Activated CD4-positive, alpha-beta memory T cell treated with anti-CD3 and anti-CD28 coated beads, Interleukin-2, amount 10 ng/mL, durations not matched to agents 7 days and 5 days (primary cell): ENCODE results near the gene CCDC54. TPM values are rescaled to one million over a fixed set of nuclear protein-coding genes. Genes with fewer than 3 reads are reported as not detected.
"Not testable (repeated sequence)": the region's sequence is repeated elsewhere in the genome, so short reads cannot be mapped to it uniquely, and the experiment has no call there.

Experiments
- CTCF ChIA-PET: fragments of 350-600 bp; sonication (Branson Sonifier 250); formaldehyde crosslinking; loops from one replicate; lab custom pipeline; 2021; ENCODE audit warnings: antibody characterized with exemption, inconsistent platforms; lab: Charles Lee
- POLR2A ChIA-PET: fragments of 350-600 bp; sonication (Branson Sonifier 250); formaldehyde crosslinking; loops from one replicate; lab custom pipeline; 2021; ENCODE audit warnings: antibody characterized with exemption; lab: Charles Lee
- DNase-seq: peaks from one replicate; pipeline ENCODE4 v3.0.0-alpha.2; 2020
- H3K27ac Mint-ChIP-seq: one replicate; pipeline ENCODE4 v1.8.0; 2021; ENCODE audit warnings: mild to moderate bottlenecking, mixed read lengths
- H3K27me3 Mint-ChIP-seq: one replicate; pipeline ENCODE4 v1.8.0; 2021; ENCODE audit warnings: mixed read lengths
- H3K36me3 Mint-ChIP-seq: one replicate; pipeline ENCODE4 v1.8.0; 2021; ENCODE audit warnings: low read depth, mixed read lengths
- H3K4me1 Mint-ChIP-seq: one replicate; pipeline ENCODE4 v1.8.0; 2021; ENCODE audit warnings: mixed read lengths
- H3K4me3 Mint-ChIP-seq: one replicate; pipeline ENCODE4 v1.8.0; 2021; ENCODE audit warnings: mild to moderate bottlenecking, mixed read lengths
- H3K9me3 Mint-ChIP-seq: one replicate; pipeline ENCODE4 v1.8.0; 2021; ENCODE audit warnings: mixed read lengths
- total RNA-seq, 2 experiments: library from RNA; stranded (reverse); gene quantifications; one replicate each; pipeline ENCODE4 v1.2.3, GENCODE V29; 2021

CCDC54 gene
- not detected for total RNA-seq

DNA sequence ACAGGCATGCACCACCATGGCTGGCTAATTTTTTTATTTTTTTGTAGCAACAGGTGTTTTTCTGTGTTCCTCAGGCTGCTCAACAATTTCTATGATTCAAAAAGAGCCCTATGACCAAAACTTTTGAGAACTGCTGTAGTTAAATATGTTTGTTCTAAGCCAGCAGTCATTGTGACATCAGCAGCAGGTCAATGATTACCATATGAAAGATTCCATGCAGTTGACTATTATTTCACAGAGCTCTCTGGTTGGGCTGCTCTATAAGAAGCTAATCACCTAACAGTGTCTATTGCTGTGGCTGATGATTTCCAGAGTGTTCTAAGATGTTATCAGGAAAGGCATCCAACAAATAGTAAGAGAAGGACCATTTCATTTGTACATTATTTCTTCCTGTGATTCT, at the start of gene CCDC54:
TSS of gene CCDC54 (plus strand) at position 289 of the 400 bp plus-strand sequence. CDS start 149 bp downstream, outside the sequence.
- no peaks in the 10 kb centered on the region for H3K9me3 Mint-ChIP-seq
- H3K27me3 Mint-ChIP-seq: peaks cover 20% of the 10 kb centered on the region
- ChIA-PET CTCF (no interaction called here), POLR2A (no interaction called here)
- no peak for DNase-seq
- no peak within 1 kb of the TSS for H3K27ac Mint-ChIP-seq
- no peaks in the 10 kb centered on the region for H3K4me1 Mint-ChIP-seq
- H3K4me3 Mint-ChIP-seq: no peak within 1 kb of the TSS
- H3K36me3 Mint-ChIP-seq: no peaks in the 10 kb centered on the region

DNA sequence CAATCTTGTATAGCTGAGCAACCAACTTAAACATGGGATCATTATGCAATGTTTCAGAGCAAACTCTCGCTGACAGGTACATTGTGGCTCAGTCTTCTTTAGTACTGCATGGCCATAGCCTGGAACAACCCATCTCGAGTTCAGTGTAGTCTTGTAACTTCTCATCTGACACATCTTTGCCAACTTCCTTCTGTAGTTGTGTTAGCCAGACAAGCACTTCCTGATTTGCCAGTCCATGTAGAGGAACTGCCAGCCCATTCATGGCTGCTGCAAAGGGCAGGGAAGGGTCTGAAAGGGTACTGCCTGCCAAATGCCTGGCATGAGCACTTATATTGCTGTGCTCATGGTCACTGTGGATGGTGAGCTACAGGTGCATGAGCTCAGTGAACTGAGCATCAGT, 49.2 kb upstream of the CCDC54 start:
- Mint-ChIP-seq H3K27ac (no peak overlapping the region), H3K9me3 (no peaks in the 10 kb centered on the region), H3K4me1 (no peaks in the 10 kb centered on the region), H3K36me3 (no peaks in the 10 kb centered on the region), H3K4me3 (no peak overlapping the region), H3K27me3 (peaks cover 2% of the 10 kb centered on the region)
- POLR2A ChIA-PET: no interaction called here
- CTCF ChIA-PET: no interaction called here
- DNase-seq: no peak

DNA sequence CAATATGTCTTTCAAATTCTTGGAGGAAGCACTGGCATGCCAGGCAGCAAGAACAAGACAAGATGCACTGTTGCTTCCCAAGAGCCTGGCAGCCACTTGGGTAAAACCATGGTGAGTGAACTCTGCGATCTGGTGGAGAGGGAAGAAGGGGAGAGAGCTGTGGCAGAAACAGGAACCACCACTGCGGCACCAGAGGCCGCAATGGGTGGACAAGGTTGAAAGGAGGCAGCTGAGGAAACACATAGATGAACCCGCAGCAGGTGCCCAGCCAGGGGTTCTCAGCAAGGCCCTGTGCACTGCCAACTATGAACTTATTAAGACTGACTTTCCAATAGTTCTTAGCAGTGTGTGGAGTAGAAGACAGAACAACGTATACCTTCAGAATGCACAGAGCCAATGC, 48.2 kb upstream of the CCDC54 start:
- Mint-ChIP-seq H3K4me3 (no peak overlapping the region), H3K4me1 (no peaks in the 10 kb centered on the region)
- CTCF ChIA-PET: no interaction called here

DNA sequence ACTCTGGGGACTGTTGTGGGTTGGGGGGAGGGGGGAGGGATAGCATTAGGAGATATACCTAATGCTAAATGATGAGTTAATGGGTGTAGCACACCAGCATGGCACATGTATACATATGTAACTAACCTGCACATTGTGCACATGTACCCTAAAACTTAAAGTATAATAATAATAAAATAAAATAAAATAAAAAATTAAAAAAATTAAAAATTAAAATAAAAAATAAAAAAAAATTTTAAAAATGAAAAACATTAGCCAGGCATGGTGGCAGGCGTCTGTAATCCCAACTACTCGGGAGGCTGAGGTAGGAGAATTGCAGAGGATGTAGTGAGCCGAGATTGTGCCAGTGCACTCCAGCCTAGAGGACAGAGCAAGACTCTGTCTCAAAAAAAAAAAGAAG, 37.5 kb upstream of the CCDC54 start:
- DNase-seq, H3K27me3 Mint-ChIP-seq, H3K4me3 Mint-ChIP-seq, H3K9me3 Mint-ChIP-seq, H3K4me1 Mint-ChIP-seq, H3K36me3 Mint-ChIP-seq, CTCF ChIA-PET, H3K27ac Mint-ChIP-seq, POLR2A ChIA-PET: not testable (repeated sequence)

More for the DNA sequence above, 48.2 kb upstream of the CCDC54 start:
- Mint-ChIP-seq H3K9me3 (no peaks in the 10 kb centered on the region), H3K27ac (no peak overlapping the region), H3K27me3 (peaks cover 2% of the 10 kb centered on the region), H3K36me3 (no peaks in the 10 kb centered on the region)
- POLR2A ChIA-PET: no interaction called here
- DNase-seq: no peak

DNA sequence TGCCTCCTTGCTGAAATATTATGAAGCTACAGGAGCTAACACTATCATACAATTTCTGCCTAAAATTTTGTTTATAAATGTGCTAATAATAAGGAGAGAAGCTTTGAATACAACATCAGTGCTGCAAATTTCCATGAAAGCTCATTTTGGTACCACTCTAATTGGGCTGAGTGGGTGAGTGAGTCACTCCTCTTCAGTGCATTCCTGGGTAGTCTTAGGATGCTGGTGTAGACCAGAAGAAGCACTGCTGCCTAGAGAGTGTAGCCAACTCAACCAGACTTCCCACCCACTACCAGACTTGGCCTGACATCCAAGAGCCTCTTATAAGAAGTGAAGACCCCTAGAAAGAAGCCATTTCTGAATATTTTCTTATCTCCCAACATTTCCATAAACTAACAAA, 32.5 kb upstream of the CCDC54 start:
- DNase-seq: no peak
- Mint-ChIP-seq H3K27me3 (no peaks in the 10 kb centered on the region), H3K36me3 (no peaks in the 10 kb centered on the region), H3K4me3 (no peak overlapping the region), H3K27ac (no peak overlapping the region), H3K9me3 (no peaks in the 10 kb centered on the region), H3K4me1 (no peaks in the 10 kb centered on the region)
- ChIA-PET POLR2A (no interaction called here), CTCF (no interaction called here)

DNA sequence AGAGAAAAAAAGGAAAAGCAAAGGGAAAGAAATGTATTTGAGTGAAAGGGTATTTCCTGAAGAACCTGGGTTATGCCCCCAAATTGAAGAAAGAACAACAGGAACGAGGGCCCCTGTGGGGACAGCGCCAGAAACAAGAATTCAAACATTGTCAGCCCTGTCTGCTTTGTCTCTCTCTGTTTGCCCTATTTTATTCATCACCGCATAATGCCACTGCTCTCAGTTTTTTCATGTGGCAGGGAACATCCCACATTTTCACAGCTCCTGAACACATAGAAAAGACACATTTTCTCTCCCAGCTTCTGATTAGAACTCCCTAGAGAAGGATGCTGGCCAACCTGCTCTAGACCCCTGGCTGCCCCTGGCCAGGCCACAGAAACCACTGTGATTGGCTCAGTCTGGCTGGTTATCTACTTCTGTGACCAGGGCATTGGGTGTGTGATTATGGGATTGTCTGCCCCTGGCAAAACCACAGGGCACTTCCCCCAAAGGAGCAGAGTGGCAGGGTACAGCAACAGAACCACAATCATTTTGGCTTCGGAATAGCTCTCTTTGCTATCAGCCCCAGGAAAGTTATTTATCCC, 31.3 kb upstream of the CCDC54 start:
- no peaks in the 10 kb centered on the region for H3K4me1 Mint-ChIP-seq
- ChIA-PET POLR2A (no interaction called here), CTCF (no interaction called here)
- H3K27ac Mint-ChIP-seq: no peak overlapping the region
- no peaks in the 10 kb centered on the region for H3K27me3 Mint-ChIP-seq
- no peaks in the 10 kb centered on the region for H3K36me3 Mint-ChIP-seq
- no peak overlapping the region for H3K4me3 Mint-ChIP-seq
- no peaks in the 10 kb centered on the region for H3K9me3 Mint-ChIP-seq
- no peak for DNase-seq

DNA sequence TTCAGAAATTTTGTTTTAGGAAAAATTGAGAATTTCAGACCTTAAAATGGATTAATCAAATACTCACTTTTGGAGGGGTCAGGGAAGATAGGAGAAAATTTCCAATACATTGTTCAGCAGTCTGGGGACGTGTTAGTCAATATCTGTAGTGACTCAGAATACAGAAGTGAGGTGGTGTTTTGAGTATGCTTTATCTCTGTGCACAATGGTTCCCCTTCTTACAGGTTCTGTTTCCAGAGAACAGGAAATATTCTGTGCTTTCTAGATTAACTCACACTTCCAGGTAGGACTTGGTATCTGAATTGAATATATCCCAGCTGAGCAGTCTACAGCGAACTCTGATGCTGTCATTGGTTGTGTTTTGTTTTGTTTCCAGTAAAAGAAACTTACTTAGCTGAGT, 30.7 kb upstream of the CCDC54 start:
- H3K9me3 Mint-ChIP-seq: no peaks in the 10 kb centered on the region
- no peaks in the 10 kb centered on the region for H3K27me3 Mint-ChIP-seq
- no peak overlapping the region for H3K4me3 Mint-ChIP-seq
- DNase-seq: no peak
- ChIA-PET POLR2A (no interaction called here), CTCF (no interaction called here)
- no peak overlapping the region for H3K27ac Mint-ChIP-seq
- no peaks in the 10 kb centered on the region for H3K36me3 Mint-ChIP-seq
- H3K4me1 Mint-ChIP-seq: no peaks in the 10 kb centered on the region

DNA sequence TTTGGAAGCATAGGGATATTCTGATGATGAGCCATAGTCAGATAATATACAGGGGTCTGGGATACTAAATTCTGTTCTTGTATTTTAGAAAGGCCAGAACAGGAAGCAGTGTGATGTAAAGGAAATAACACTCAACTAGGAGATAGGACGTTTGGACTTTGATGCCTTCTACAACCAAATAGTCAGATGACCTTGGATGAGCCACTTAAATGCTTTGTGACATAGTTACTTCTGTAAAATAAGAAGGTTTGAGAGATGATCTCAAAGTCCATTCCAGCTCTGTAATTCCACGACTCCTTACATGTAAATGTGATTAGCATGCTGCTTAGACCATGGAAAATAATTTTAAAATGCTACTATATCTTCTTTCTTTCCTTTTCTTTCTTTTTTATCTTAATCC, 29.5 kb upstream of the CCDC54 start:
- no peak overlapping the region for H3K27ac Mint-ChIP-seq
- H3K4me1 Mint-ChIP-seq: no peaks in the 10 kb centered on the region
- POLR2A ChIA-PET: no interaction called here
- no peaks in the 10 kb centered on the region for H3K36me3 Mint-ChIP-seq
- H3K4me3 Mint-ChIP-seq: no peak overlapping the region
- no peaks in the 10 kb centered on the region for H3K9me3 Mint-ChIP-seq
- CTCF ChIA-PET: no interaction called here
- no peaks in the 10 kb centered on the region for H3K27me3 Mint-ChIP-seq
- no peak for DNase-seq

DNA sequence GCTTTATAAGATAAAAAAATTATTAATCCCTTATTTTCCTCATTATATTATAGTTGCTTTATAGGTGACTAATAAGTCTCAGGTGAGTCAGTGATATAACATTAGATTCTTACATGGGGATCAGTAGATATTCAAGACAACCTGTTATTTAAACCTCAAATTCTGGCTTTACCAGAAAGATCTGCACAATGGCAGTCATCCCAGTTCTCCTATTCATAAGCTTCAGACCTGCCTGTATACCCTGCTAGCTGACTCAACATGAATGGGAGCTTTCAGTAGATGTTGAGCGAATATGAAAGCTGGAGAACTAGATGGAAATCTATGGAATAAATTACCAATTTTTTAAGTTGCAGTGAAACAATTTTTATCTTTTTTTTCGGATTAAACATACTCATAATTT, 20.5 kb upstream of the CCDC54 start:
- no peak overlapping the region for H3K27ac Mint-ChIP-seq
- peaks cover 1% of the 10 kb centered on the region for H3K27me3 Mint-ChIP-seq
- CTCF ChIA-PET: no interaction called here
- H3K4me3 Mint-ChIP-seq: no peak overlapping the region
- no peaks in the 10 kb centered on the region for H3K4me1 Mint-ChIP-seq
- DNase-seq: no peak
- no peaks in the 10 kb centered on the region for H3K9me3 Mint-ChIP-seq
- H3K36me3 Mint-ChIP-seq: no peaks in the 10 kb centered on the region
- POLR2A ChIA-PET: no interaction called here

DNA sequence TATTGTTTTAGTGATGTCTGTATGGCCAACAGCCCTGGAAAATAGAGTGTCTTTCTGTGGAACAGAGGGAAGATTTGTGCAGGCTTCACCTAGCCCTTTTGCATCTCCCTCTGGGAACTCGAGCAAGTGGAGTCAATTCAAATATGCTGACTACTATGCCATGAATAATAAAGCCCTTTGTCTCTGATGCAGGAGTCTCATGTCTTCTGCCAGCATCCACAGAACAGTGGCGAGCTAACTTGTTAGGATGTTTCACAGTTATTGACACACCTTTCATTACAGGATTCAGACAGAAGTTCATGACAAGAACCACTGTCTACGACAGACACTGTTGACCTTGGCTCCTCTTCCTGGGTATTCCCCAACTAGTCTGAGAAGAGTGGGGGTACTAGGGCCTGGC, 15.6 kb upstream of the CCDC54 start:
- no peak overlapping the region for H3K27ac Mint-ChIP-seq
- ChIA-PET CTCF (no interaction called here), POLR2A (no interaction called here)
- no peaks in the 10 kb centered on the region for H3K36me3 Mint-ChIP-seq
- H3K4me3 Mint-ChIP-seq: no peak overlapping the region
- H3K27me3 Mint-ChIP-seq: peaks cover 3% of the 10 kb centered on the region
- H3K4me1 Mint-ChIP-seq: peaks cover under 1% of the 10 kb centered on the region
- no peak for DNase-seq
- no peaks in the 10 kb centered on the region for H3K9me3 Mint-ChIP-seq

DNA sequence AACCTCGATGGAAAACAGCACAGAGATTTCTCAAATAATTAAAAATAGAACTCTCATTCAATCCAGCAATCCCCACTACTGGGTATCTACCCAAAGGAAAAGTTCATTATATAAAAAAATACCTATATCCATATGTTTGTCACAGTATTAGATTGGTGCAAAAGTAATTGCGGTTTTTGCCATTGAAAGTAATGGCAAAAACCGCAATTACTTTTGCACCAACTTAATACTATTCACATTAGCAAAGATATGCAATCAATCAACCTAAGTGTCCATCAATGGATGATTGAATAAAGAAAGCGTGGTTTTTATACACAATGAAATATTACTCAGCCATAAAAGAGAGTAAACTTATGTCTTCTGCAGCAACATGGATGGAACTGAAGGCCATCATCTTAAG, 12.2 kb upstream of the CCDC54 start:
- POLR2A ChIA-PET: no interaction called here
- Mint-ChIP-seq H3K27ac (no peak overlapping the region), H3K27me3 (peaks cover 8% of the 10 kb centered on the region), H3K4me3 (no peak overlapping the region), H3K36me3 (no peaks in the 10 kb centered on the region), H3K9me3 (peaks cover 3% of the 10 kb centered on the region), H3K4me1 (peaks cover 11% of the 10 kb centered on the region)
- CTCF ChIA-PET: no interaction called here
- DNase-seq: no peak

DNA sequence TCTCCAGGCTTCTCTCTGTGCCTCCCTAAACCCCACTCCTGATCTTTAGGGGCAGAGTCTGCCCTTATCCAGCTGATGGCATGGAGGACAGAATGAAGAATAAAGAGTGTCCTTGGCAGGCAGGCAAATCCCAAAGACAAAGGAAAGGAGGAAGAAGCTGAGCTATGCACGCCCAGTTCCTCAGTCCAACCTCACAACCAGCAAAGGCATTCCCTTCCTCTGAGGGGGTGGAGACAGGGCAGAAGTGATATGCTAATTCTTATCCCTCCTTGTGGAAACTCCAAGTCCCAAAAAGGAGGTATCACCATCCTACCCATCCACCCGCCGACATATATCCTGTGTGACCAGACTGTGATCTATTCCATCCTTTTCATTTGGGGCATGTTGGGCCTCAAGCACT, 10.5 kb upstream of the CCDC54 start:
- Mint-ChIP-seq H3K36me3 (no peaks in the 10 kb centered on the region), H3K9me3 (peaks cover 3% of the 10 kb centered on the region), H3K4me1 (peaks cover 11% of the 10 kb centered on the region), H3K27me3 (peaks cover 11% of the 10 kb centered on the region), H3K4me3 (no peak overlapping the region), H3K27ac (no peak overlapping the region)
- ChIA-PET POLR2A (no interaction called here), CTCF (no interaction called here)
- no peak for DNase-seq

DNA sequence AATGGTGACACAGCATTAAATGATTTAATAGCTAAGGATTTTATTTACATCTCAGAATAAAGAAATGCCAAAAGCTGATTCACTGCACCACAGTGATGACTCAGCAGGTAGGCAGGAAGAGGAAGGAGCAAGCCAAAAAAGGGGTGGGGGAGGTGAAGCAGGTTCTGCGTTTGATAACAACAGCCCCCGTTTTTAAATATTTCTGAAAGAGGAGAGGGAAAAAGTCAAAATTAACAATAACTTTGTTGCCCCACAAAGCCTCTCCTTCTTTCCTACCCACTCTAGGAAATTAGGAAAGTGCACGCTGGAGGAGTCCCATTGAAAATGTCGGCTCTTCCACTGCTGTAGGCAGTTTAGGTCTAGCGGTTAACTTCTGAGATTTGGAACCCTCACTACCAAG, 9.9 kb upstream of the CCDC54 start:
- Mint-ChIP-seq H3K4me3 (no peak overlapping the region), H3K9me3 (peaks cover 3% of the 10 kb centered on the region), H3K27me3 (peaks cover 11% of the 10 kb centered on the region), H3K36me3 (no peaks in the 10 kb centered on the region), H3K4me1 (peaks cover 11% of the 10 kb centered on the region), H3K27ac (no peak overlapping the region)
- ChIA-PET POLR2A (no interaction called here), CTCF (no interaction called here)
- DNase-seq: no peak

DNA sequence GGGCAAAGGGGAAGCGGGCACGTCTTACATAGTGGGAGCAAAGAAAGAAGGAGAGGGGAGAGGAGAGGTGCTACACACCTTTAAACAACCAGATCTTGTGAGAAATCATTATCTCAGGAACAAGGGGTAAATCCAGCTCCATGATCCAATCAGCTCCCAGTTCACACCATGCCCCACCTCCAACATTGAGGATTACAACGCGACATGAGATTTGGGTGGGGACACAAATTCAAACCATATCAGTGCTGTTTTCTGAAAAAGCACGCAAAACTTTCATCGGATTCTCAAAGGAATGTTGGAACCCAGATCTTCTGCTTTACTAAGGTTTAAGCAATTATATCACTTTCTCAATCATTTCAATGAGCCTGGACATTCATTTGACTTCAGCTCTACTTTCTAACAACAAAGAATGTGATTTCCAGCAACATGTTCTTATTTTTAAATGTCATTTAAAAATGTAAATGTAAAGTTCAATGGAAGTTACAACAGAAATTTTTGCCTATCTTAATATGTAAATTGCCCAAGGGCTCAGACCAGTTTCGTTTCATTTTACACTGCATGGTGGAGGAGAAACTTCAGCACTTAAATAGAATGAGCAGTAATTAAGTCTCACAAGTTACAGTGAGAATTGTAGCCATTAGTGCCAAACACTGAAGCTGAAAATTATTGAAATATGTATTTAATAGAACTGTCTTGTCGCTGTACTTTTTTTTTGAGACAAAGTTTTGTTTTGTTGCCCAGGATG, 8.4 kb upstream of the CCDC54 start:
- CTCF ChIA-PET: no interaction called here
- Mint-ChIP-seq H3K4me3 (no peak overlapping the region), H3K27ac (no peak overlapping the region), H3K27me3 (peaks cover 15% of the 10 kb centered on the region), H3K9me3 (peaks cover 3% of the 10 kb centered on the region), H3K4me1 (peaks cover 11% of the 10 kb centered on the region), H3K36me3 (no peaks in the 10 kb centered on the region)
- POLR2A ChIA-PET: no interaction called here
- no peak for DNase-seq
